NCI-H1048 (cell line): ENCODE measurements around the gene BMF.
"Not testable (repeated sequence)": the region's sequence is repeated elsewhere in the genome, so short reads cannot be mapped to it uniquely, and the experiment has no call there.

Experiments
- DNase-seq: peaks from one replicate; lab custom pipeline; 2025; lab: John Stamatoyannopoulos, UW

The BMF gene

DNA sequence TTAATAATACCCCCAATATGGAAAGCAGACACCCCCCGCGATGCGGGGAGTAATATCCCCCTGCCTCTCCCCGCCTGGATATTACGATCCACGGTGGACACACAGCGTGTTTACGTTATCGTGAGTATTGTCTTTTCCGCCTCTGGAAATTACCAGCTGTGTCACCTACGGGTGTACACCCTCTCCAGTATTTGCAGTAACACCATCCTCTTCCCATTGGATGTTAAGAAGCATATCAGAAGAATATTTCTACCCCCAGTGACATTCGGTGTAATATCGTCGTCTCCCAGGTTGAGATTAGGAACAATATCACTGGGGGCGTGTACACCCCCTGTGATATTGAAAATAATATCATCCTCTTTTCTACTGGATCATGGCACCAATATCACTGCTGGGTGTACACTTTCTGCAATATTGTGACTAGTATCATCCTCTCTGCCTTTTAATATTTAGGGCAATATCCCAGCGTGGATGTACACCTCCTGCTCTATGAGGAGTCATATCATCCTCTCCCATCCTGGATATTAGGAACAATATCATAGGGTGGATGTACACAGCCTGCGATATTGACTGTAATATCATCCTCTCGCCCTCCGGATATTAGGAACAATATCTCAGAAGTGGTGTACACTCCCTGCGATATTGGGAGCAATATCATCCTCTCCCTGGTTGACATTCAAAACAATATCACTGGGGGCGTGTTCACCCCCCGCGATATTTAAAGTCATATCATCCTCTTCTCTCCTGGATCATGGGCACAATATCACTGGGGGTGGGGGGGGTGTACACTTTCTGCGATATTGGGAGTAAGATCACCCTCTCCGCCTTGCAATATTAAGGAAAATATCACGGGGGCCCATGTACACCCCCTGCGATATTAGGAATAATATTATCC is 20.3 kb upstream of the BMF start:
- DNase-seq = no peak

DNA sequence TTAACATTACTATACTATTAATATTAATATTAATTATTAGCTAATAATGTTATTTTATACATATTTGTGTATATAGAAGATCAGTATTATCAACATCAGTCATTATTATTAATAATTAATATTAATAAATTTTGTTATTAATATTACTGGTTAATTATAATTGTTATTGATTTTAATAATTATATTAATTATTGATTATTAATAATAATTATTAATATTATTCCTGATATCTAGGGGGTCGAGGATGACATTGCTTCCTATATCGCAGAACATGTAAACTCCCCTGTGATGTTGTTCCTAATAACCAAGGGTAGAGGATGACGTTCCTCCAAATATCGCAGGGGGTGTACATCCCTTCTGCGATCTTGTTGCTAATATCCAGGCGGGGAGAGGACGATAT is 17.3 kb upstream of the BMF start:
- DNase-seq = no peak

DNA sequence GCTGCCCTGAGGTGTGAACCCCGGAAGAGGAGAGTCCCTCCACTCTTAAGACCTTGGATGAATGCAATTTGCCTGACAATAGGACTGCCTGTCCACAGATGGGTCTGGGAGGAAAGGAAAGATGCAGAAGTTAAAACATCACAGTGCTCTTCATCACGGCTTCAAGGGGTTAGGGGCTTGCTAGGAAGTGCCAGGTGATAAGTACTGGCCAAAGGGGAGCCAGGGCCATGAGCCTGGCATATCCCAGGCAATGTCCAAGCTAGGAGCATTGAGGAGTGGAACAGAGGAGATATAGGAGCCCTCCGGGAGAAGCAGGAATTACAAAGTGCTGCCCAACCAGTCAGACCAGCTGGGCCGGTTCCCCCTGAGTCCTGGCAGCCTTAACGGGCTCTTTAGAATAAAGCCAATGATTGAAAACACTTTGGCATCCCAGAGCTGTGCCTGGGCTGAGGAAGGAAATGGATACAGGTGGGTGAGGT is 16.2 kb upstream of the BMF start:
- peak; percentile 12 for DNase-seq

DNA sequence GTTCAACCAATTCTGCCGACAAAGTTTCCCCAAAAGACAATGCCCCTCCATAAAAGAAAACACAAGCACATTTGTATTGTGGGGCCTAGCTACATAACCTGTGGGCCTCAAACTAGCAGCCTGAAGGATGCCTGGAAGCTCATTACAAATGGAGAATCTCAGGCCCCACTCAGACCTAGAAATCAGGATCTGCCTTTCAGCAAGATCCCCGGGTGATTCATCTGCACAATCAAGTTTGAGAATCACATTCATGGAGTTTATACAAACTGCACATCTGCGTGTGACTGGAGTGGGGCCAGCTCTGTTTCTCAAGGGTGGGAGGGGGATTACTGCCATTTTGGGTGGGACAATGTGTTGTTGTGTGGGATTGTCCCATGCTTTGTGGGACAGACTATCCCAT is 15.7 kb upstream of the BMF start:
- DNase-seq = not testable (repeated sequence)

DNA sequence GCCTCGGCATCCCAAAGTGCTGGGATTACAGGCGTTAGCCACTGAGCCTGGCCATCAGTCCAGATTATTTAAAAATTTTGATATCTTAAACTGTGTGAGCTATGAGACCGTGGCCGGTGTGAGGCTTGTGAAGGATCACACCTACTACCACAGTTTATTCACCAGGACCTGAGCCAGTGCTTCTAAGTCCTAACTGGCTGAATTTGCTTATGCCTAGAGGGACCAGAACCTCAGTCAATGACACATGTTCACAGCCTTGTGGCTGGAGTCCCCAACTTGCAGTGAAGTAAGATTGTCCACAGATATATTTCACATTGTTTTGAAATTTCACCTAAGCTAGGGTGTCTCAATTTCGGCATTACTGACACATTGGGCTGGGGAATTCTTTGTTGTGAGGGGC is 15.2 kb upstream of the BMF start:
- DNase-seq = not testable (repeated sequence)

DNA sequence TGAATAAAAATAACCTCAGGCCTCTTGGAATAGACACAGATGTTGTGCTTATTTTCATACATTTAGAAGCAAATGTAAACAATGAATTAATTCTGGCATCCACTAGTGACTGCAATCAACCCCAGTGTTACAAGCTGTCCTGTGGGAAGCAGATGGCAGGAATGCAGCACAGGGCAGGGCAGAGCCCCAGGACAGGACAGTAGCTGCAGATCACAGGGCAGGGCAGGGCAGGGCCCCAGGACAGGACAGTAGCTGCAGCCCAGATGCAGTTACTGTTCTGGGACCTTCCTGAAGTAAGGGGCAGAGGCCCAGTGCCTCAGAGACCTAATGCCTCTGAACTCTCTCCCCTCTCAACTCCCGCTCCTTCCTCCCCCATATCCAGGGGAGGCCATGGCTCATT is 14.3 kb upstream of the BMF start:
- DNase-seq = not testable (repeated sequence)

DNA sequence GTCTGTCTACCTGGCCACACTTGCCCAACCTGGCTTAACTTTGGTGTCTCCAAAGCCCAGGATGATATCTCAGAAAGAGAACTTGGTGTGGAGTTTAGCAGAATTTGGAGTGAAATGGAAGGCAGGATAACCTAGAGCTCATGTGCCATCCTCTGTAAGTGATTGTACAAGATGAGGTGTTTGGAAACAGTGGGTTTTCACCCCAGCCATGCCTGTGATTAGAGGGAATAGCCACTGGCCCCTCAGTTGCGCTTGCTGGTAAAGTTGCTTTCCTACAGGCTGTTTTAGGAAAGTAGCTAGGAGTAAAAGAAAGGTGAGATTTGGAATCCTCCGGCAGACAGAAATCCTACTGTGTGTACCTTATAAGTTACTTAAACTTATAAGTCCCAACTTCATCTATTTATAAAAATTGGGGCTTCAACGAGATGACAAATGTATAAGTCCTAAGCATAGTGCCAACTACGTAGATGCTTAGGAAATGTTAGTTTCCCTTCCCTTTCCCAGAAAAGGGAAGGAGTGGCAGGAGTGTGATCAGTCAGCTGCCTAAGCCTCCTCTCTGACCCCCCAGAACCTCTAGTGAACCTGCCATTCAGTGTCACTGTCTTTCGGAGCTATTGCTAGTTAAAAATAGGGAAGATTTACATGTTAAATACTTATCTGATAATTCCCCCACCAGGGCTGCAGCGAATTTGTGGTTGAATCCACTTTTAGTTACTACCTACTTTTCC is 13.4 kb upstream of the BMF start:
- DNase-seq = no peak

DNA sequence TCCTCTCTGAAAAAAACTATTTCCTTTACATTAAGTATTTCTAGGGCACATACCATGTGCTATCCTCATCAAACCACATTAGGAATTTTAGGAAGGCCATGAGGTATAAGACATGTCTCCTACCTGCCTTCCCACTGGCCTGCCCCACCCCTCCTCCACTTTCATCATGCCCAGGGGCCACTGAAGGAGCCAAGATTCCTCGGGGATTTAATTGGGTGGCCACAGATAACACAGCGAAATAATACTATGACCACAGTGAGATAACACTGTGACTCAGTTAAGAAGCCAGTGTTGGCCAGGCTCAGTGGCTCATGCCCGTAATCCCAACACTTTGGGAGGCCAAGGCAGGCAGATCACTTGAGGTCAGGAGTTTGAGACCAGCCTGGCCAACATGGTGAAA is 9.8 kb upstream of the BMF start:
- no peak for DNase-seq

DNA sequence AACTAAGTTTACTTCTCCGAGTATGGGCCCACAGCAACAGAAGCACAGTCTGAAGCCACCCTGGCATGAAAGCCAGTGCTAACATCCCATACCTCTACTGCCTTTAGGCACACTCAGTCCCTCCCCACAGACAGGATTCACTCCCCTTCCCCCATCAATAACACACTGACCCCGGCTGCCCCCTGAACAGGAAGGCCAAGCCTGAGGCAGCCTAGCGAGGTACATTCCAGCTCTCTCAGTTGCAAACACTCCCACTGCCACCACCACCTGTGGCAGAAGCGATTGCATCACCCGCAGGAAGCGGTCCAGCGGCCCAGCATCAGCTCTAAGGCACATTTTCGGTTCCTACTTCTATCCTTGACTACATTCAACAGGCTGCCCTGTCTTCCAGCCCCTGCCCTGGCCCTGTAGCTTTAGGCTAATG is 7.0 kb upstream of the BMF start:
- no peak for DNase-seq

DNA sequence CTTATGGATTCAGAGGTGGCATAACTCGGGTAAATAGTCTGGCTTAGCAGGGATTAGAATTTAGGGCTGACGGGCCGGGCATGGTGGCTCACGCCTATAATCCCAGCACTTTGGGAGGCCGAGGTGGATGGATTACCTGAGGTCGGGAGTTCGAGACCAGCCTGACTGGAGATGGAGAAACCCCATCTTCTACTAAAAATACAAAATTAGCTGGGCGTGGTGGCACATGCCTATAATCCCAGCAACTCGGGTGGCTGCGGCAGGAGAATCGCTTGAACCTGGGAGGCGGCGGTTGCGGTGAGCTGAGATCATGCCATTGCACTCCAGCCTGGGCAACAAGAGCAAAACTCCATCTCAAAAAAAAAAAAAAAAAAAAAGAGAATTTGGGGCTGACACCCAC is 6.4 kb upstream of the BMF start:
- not testable (repeated sequence) for DNase-seq

DNA sequence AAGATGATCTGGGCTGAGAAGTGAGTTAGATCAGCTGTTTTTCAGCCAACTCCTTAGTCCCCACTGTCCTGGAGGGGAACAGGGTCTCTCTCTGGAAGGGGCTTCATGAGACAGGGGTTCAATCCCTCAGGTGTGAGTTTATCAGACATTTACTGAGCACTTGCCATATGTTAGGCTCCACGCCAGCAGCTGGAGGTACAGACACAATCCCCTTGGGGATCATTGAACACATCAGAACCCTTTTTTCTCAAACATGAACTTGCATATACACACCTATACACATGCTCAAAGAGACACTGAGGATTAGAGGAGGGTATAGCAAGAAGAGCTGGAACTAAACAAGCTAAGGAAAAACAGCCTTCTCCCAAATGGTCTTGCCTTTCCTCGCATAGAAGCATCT is 5.5 kb upstream of the BMF start:
- DNase-seq = no peak

DNA sequence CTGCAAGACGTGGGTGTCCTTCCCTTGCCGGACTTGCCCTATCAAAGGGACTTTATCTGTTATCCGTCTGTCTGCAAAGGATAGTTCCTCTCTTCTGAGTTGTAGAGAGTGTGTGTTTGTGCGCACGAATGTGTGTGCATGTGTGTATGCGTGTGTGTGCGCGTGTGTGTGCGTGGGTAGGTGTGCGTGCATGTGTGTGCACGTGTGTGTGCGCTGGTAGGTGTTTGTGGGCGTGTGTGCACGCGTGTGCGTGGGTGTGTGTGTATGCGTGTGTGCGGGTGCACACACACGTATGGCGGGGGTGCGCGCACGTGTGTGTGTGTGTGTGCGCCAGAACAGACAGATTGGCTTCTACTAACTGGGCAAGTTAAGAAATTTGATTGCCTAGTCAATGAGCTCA is 4.1 kb upstream of the BMF start:
- DNase-seq = no peak

DNA sequence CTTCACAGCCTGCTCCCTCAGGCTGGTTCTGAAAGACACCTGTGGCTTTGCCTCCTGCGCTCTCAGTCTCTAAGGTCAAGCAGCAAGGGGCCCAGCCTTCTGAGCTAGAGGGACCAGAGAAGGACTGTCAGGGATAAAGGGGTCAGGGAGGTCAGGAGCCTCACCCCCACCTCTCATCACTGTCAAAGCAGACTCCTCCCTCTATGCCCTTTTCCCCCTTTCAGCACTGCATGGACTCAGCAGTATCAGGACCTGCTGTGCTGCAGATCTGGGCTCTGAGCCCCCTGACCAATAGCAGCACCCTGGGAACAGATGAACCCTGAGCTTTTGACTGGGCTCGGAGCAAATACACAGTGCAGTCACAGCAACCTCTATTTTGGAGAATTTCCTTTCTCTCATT is 3.2 kb upstream of the BMF start:
- DNase-seq = no peak

DNA sequence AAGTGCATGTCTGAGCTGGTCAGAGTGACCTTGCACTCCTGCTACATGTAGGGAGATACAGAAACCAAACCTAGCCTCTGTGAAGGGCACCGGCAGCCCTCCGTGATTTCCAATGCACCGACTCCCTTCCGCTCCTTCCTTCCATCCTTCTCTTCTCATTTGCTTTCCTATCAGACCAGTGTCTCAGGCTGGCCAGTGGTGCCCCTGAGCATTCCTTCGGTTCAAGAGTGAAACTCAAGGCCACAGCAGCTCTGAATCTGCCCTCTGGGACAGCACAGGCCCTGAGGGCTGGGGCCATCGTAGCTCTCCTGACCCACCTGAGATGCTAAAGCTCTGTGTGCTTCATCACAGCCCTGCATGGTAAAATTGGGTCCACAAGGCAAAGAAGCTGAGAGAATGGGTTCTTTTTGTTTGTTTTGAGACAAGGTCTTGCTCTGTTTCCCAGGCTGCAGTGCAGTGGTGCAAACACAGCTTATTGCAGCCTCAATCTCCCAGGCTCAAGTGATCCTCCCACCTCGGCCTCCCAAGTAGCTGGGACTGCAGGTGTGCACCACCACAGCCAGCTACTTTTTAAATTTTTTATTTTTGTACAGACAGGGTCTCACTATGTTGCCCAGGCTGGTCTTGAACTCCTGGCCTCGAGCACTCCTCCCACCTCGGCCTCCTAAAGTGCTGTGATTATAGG is 2.3 kb upstream of the BMF start:
- DNase-seq = no peak

DNA sequence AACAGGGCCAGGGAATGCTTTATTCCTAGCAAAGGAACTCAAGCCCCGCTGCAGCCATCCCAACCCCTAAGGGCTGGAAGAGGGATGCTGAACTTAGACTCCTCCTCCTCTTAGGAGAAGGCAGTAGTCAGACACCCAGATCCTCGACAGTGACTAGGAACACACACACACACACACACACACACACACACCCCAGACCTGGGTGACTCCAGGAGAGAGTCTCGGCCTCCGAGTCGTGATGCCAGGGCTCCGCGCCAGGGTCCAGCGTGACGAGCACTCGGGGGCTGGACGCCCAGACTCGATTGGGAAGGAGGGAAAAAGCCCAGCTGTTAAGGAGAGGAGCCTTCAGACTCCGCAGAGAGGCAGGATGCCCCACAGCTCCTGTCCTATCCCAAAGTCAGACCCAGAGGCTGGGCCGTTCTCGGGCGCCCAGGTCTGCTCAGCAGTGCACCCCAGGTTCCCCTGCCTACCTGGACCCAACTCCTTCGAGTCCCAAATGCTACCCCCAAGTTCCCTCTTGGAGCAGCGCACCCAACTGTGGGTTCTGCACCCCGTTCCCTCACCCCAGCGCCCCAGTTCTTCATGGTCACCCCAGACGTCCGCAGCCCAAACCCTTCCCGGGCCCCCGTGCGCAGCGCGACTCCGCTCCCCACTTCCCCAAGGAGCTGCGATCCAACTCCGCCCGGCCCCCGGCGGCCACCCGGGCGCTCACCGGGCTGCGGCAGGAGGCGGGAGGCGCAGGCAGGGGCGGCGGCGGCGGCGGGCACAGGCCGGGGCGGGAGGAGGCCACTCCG is 421 bp downstream of the BMF start:
- no peak for DNase-seq

DNA sequence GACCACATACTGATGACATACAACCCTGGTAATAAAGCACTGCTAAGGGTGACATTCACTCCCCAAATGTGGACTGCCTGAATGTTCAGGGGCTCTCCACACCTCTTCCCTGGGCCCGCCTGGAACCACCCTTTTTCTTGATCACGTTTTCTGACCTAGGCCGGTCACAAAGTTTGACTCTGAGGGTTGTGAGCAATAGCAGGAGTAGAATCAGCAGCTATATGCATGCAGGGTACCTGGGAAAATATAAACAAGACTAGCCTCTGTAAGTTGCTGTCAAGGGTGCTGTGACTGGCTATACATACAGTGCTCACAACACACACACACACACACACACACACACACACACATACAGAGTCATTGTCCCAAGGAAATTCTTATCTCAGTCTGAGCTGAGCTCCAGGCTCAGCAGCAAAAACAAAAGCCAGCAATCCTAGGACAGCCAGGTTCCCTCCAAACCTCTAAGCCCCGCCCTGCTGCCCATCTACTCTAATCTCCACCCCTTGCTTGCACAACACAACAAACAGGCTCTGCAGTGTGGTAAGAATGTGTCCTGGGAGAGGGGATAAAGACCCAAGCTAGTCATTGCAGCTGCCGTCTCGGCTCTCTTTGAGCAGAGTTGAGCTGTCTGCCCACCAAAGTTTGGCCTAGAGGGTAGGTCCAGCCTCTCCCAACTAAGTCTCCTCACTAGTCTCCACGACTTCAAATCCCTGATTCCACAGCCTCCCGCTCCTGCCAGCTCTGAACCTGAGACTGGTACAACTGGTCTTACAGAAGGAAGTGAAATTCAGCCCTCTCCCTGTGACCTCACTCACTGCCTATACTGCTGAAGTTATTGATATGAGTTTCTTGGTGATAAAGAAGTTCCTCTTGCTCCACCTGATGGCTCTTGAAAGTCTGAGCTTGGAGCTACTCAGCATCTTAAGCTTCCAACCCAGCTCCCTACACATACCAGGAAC is 2.2 kb downstream of the BMF start:
- DNase-seq = no peak

DNA sequence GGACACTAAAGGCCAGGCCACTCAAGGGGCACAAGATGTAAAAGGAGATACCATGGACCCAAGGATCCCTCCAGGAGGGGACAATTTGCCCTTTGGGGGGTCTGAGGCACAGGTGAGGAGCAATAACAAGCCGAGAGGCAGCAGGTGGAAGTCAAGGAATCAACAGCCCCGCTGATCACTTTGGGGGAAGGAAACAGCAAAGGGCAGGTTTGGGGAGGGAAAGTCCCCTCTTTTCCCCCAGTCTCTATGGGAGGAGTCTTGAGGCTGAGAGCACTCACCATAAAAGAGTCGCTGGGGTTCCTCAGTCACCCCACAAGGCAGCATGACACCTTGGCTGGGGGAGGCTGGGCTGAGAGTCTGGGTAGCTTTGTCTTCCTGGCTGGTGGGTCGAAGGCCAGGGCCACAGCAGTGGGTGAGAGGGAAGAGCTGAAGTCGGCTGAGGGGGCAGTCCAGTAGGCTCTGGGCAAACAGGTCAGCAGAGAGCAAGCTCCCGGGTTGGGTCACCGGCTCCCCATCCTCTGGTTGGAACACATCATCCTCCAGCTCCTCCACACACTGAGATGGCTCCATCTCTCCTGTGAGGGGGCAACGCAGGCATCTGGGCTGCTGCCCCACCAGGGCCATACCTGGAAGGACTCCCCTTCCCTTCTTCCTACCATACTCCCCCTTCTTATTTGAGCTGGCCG is 3.0 kb downstream of the BMF start:
- DNase-seq = no peak

DNA sequence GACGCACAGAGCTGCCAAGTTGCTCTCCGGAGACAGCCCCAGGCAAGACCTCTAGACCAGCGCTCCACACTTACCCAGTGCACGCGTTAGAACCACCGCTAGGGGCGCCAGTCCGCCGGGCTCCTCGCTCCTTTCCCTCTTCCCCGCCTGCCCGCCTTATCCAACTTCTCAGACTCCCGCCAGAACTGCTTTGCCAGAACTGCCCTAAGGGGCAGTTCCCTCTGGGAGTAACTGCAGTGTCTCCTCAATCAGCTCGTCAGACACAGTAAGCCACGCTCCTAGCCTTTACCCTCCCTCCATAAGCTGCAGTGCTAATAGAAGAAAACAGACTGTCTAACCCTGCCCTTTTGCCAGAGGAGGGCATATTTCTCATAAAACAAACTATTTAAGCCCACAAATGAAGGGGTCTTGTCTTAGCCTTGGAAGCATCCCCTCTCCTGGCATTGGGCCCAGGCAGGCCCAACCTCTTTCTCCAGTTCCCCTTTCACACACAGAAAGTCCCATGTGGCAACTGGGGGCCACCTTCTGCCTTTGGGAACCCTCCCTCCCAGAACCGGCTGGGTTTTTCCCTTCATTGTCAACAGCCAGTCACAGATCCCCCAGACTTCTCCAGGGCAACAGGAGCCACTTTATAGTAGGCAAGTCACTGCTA is 3.7 kb downstream of the BMF start:
- DNase-seq = peak; percentile 71

DNA sequence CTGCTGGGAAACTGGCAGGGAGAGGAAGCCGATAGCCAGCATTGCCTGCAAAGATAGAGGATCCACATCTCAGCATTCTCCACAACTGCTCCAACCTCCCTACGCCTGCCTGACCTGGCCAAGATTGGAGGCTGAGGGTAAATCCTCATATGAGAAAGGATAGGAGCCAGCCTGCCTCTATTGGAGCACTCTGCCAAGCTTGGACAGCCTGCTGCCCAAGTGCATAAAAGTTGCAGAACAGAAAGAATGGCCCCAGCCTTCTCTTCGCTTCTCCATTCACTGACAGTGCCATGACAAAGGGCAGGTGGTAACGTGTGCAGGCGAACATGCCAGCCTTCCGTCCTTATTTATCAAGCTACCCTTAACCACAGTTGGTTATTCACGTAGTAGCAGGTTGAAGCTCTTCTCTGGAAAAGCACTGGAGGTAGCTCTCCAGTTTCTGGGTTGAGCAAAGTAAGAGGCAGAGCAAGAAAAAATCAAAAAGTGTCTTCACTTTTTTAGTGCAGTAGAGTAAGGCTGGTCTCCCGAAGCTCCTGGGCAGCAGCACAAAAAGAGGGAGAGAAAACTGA is 4.3 kb downstream of the BMF start:
- no peak for DNase-seq
